Measurements from ENCODE around the gene RBMY1D.
"Not testable (repeated sequence)": the region's sequence is repeated elsewhere in the genome, so short reads cannot be mapped to it uniquely, and the experiment has no call there.

Gene RBMY1D

DNA sequence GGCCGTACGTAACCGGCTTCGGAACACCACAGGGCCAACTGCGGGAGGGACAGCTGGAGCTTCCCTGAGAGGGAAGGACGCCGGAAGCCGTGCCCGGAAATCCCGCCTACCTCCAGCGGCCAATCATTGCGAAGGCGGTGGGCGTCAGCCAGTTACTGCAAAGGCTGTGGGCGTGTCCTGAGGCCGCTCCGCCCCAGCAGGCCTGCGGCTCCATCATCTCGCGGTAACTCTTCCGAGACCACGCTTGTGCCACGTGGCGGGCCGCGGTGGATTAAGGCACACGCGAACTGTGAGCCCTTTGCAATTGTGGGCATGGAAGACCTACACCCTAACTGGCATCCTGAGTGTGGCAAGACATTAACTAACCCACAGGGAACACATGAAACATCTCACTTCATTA lies at the start of gene RBMY1D:
TSS of gene RBMY1D (minus strand) at position 101 of the 400 bp plus-strand sequence. CDS start 2,013 bp downstream, outside the sequence.
- DNase-seq: not testable (repeated sequence)

DNA sequence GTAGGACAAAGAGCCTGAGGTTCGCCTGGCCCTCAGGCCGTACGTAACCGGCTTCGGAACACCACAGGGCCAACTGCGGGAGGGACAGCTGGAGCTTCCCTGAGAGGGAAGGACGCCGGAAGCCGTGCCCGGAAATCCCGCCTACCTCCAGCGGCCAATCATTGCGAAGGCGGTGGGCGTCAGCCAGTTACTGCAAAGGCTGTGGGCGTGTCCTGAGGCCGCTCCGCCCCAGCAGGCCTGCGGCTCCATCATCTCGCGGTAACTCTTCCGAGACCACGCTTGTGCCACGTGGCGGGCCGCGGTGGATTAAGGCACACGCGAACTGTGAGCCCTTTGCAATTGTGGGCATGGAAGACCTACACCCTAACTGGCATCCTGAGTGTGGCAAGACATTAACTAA lies 23.6 kb upstream of the RBMY1D start, which contains the start of gene RBMY1E:
TSS of gene RBMY1E (minus strand) at position 101 of the 400 bp plus-strand sequence. CDS start 1,978 bp downstream, outside the sequence.
- not testable (repeated sequence) for DNase-seq

- not testable (repeated sequence) for DNase-seq
These were observed 24.8 kb downstream of the RBMY1D start for GRCh38 chrY:21869407-21870076.

GRCh38 chrY:21845481-21845880 lies 48.8 kb downstream of the RBMY1D start:
- no peak for DNase-seq

DNA sequence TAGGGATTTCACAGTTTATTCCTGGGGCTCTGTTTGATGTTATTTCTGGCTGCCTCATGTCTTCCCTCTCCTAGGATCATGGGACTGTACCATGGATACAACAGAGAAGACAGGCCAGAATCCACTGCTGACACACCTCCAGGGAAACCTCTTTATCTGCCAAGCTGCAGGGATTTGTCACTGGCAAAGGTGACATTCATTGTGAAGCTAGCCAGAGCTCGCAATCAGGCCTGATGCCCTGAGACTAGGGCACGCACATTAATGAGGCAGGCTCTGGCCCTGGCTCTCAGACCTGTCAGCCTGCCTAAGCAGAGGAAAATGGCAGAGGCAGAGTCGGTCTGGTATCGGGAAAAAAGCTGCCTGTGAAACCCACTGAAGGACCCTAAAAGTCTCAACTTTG lies 52.2 kb downstream of the RBMY1D start:
- DNase-seq: no peak

GRCh38 chrY:21839489-21839888 lies 54.8 kb downstream of the RBMY1D start:
- DNase-seq: no peak

GRCh38 chrY:21836343-21836742 lies 58.0 kb downstream of the RBMY1D start:
- no peak for DNase-seq

DNA sequence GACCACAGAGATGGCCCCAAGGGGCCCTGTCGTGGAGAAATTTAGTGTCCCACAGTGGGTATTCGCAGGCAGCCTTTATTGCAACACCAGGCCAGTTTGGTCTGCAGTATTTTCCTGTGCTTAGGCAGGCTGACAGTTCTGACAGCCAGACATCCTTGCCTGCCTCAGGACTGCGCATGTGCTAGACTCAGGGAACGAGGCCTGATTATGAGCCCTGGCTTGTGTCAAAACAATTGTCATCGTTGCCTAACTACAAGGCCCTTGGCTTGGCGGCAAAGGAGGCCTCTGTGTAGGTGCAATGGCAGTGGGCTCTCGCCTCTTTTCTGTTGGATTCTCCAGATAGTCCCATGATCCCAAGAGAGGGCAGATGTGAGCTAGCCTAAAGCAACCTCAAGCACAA lies 59.3 kb downstream of the RBMY1D start:
- no peak for DNase-seq
